AG09309 (cell line): ENCODE data around the gene HSPA8.
"Not testable (repeated sequence)": the region's sequence is repeated elsewhere in the genome, so short reads cannot be mapped to it uniquely, and the experiment has no call there.

Experiments
- DNase-seq: peaks from one replicate; pipeline ENCODE4 v3.0.0-alpha.2; 2010; ENCODE audit warnings: low read depth
- H3K4me3 ChIP-seq: 2 replicates; pipeline ENCODE4 v1.5.1; 2011; ENCODE audit warnings: mild to moderate bottlenecking, low read depth, low read length, moderate library complexity; ENCODE audit not compliant: control insufficient read depth
- CTCF ChIP-seq: IDR thresholded peaks from 2 replicates; pipeline ENCODE4 v1.5.1; 2011; ENCODE audit warnings: mild to moderate bottlenecking, low read depth, low read length, inconsistent platforms; ENCODE audit not compliant: insufficient read depth, control insufficient read depth; ENCODE audit errors: missing control alignments

HSPA8 gene

DNA sequence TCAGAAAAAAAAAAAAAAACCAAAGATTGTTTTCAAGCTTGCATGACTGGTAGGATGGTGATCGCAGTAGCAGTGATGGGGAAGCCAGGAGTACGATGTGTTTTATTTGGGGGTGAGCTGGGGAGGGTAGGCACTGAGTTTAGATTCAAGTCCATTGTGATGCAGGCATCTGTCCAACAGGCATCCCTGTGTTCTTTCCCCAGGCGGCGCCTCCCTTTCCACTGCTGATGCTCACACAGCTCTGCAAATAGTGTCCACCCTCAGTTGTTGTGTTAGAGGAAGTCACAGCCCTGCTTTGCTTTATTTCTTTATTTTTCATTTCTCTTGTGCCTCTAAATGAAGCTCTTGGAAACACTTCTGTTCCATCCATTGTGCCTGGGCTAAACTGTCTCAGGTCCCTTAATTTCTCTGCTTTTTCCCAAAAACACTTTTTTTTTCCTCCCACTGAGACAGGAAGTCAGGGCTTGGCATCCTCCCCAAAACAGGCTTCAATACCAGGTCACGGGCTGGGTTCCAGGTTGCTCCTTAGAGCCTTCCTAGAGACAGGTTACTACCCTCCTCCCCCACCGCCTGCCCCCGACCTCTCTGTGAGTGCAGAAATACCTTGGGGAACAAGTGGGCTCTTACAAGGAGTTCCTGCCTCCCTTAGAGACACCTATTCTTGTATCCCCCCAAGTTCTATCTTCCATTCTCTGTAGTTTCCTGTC is 38.6 kb upstream of the HSPA8 start:
- DNase-seq = no peak
- no peak for TF ChIP-seq CTCF

DNA sequence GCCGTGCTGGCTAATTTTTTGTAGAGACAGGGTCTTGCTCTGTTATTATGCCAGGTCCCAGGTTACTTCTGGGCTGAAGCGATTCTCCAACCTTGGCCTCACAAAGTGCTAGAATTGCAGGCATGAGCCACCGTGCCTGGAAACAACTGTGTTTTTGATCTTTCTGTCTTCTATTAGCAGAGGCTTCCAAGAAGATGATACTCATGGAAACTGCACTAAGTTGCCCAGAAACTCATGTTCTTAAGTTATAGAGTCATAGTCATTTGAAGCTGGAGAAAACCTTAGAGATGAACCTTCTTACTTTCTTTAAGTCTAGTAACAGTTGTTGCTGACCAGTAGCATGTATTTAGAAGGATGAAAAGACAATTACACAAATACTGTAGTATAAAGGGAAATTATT is 37.1 kb upstream of the HSPA8 start:
- no peak for DNase-seq
- no peak overlapping the region for H3K4me3 ChIP-seq
- no peak for TF ChIP-seq CTCF

More for the DNA sequence above, 38.6 kb upstream of the HSPA8 start:
- H3K4me3 ChIP-seq = no peak overlapping the region

DNA sequence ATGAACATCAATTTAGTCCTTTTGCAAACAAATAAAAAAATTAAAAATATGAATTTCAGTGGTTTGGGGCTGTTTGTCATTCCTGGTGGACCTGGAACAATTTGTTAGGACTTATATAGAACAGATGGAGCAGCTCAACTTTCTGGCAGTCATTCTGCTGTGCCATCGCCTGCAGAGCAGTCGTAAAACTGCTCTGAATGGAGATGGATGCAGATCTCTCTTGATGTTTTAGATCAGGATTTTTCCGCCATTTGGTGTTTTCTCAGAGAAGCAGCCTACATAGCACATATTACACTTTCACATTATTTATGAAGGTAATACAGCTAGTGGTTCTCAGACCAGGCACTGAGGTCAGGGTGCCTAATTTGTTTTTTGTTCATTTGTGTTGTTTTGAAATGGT is 31.8 kb upstream of the HSPA8 start:
- no peak for TF ChIP-seq CTCF
- no peak for DNase-seq
- H3K4me3 ChIP-seq = no peak overlapping the region

DNA sequence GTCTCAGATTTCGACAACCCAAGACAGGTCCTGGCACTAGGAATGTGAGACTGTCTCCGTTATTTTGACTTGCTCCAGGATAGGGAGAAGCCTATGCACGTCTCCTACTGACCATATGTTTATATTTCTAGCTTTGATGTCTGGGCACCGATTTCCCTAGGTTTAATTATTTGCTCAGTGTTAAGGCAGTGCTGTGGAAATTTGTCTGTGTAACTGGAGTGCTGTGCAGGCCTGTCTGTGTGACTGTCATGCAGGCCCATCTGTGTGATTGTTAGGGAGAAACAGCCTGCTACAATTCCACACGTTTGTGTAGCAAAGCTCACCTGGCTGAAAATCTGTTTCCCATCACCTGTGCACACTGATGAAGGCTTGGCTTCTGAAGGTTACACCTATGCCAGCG is 29.6 kb upstream of the HSPA8 start:
- TF ChIP-seq CTCF = no peak
- no peak overlapping the region for H3K4me3 ChIP-seq
- DNase-seq = no peak

DNA sequence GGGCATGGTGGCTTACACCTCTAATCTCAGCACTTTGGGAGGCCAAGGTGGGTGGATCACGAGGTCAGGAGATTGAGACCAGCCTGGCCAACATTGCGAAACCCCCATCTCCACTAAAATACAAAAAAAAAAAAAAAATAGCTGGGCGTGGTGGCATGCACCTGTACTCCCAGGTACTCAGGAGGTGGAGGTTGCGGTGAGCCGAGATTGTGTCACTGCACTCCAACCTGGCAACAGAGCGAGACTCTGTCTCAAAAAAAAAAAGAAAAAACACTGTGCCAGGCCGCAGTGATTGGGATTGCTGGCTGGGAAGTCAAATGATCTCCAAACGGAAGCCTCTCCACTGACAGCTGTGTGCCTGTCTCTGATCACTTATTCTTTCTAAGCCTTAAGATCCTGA is 28.2 kb upstream of the HSPA8 start:
- DNase-seq, H3K4me3 ChIP-seq: not testable (repeated sequence)

DNA sequence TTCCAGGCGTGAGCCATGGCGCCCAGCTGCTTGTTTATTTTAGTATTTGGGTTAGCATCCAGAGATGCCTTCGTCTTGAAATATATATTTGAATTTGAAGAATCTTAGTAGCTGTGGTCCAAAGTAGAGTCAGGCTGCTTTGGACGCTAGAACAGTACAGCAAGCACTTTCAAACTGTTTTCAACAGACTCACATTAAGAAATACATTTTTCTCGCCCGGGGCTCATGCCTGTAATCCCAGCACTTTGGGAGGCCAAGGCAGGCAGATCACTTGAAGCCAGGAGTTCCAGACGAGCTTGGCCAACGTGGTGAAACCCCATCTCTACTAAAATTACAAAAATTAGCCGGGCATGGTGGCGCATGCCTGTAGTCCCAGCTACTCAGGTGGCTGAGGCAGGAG is 27.0 kb upstream of the HSPA8 start:
- not testable (repeated sequence) for H3K4me3 ChIP-seq, DNase-seq

GRCh38 chr11:123087657-123088056 is 25.7 kb upstream of the HSPA8 start:
- DNase-seq, H3K4me3 ChIP-seq: not testable (repeated sequence)

- no peak overlapping the region for H3K4me3 ChIP-seq
- no peak for TF ChIP-seq CTCF
- DNase-seq = no peak
Measured at GRCh38 chr11:123086305-123086704, 24.4 kb upstream of the HSPA8 start.
